CD4-positive, alpha-beta T cell treated with Interleukin-12 subunit alpha and Interleukin-12 subunit beta, for 1 hour (primary cell): ENCODE data around the gene CACNB3.
"Not testable (repeated sequence)": the region's sequence is repeated elsewhere in the genome, so short reads cannot be mapped to it uniquely, and the experiment has no call there.

Source experiments
- DNase-seq: peaks from one replicate; pipeline ENCODE4 v3.0.0-alpha.2; 2020

CACNB3 gene

DNA sequence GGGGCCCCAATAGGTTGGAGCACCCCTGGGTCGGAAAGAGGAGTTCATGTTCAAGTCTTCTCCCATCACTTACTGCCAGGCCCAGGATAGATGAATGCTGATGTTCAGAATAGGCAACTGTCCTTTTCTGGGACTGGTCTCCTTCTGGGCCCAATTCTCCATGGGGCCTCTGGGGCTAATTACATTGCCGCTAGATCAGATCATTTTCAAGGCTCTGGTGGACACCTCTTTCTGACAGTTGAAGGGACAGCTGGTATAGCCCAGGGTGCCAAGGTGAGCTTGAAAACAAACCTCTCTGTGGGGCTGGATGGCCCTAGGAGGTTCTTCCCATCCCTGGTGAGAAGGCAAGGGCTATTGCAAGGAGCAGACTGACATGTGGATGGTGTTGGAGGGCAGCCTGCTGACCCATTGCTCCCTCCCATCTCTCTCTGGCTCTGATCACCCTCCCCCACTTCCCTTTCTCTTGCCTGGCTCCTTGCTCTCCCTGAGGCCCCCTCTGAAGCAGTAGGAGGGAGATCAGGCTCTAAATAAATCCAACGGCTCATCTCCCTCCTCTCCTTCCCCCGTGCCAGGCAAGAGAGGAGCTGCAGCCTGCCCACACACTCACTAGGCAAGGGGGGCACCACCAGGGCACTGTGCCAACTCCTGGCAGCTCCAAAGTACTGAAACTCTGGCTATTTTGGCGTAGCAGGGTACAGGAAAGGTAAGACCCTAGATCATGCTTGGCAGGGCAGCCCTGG lies 1.9 kb downstream of the CACNB3 start:
- no peak for DNase-seq

DNA sequence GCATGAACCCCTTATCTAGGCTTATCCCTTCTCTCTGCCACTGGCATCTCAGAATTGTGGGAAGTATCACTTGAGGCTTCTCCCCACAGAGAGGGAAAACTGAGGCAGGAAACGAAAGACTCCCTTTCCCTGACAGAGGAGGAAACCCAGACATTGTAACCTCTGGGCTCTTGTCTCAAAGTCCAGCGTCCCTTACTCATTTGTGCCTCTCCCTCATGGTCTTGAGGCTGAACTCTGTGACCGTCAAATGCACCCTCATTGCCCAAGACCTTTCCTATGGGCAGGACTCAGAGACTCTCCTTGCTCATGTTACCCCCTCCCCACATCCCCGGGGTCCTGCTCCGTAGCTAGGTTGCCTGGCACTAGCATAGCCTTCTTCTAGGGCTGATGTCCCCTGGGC lies 3.8 kb downstream of the CACNB3 start:
- DNase-seq, result no peak

DNA sequence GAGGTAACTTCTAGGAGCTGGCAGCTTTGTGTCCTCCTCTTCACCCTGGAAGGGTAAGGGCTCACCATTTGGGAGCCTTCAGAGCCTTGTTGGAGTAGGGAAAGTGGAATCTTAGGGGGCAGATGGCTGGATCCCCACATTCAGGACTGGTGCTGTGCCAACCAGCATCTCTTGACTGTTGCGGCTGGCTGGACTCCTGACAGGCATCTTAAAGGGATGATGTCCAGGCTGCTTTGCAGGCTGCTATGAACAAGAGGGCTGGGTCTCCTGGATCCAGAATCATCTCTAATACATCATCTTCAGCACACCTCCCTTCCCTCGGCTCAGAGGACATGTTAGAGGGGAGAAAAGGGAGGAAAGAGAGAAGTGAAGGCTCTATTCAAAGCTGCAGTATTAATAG lies 4.4 kb downstream of the CACNB3 start:
- no peak for DNase-seq

DNA sequence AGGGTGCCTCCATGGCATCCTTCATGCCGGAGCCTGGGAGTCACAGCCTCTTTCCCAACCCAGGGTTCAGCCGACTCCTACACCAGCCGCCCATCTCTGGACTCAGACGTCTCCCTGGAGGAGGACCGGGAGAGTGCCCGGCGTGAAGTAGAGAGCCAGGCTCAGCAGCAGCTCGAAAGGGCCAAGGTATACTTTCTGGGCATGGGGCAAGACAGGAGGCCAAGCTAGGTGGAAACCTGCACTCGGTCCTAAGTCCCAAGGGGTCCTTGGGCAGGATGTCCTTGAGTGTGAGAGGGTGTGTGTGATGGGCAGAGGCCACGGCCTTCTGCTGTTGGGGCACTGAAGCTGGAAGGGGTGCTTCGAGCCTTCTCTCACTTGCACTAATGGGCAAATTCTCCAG lies 5.0 kb downstream of the CACNB3 start:
- DNase-seq, result no peak

DNA sequence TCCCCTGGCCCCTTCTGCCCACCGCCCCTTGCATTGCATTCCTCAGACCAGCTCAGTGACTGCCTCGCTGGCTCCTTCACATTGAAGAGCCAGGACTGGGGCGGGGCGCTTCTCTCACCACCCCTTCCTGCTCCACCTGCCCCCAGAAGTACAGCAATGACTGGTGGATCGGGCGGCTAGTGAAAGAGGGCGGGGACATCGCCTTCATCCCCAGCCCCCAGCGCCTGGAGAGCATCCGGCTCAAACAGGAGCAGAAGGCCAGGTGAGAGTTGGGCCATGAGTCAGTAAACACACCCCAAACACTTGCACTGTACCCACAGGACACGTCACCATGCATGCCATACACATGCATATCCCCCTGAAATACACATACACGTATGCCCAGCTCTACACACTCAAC lies 5.8 kb downstream of the CACNB3 start:
- DNase-seq, result peak; percentile 16

DNA sequence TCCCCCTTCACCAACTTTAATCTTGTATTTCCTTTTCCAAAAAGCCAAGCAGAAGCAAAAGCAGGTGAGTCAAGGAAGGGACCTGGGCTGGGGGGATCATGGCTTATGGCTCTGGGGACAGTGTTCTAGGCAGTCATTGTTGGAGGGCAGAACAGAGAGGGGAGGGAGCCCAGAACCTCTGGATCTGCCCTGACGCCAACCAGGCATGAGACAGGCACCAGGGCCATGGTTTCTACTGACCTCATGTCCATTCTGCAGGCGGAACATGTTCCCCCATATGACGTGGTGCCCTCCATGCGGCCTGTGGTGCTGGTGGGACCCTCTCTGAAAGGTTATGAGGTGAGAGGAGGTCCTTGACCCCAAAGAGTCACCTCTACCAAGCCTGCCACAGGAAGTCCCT lies 6.6 kb downstream of the CACNB3 start:
- no peak for DNase-seq

DNA sequence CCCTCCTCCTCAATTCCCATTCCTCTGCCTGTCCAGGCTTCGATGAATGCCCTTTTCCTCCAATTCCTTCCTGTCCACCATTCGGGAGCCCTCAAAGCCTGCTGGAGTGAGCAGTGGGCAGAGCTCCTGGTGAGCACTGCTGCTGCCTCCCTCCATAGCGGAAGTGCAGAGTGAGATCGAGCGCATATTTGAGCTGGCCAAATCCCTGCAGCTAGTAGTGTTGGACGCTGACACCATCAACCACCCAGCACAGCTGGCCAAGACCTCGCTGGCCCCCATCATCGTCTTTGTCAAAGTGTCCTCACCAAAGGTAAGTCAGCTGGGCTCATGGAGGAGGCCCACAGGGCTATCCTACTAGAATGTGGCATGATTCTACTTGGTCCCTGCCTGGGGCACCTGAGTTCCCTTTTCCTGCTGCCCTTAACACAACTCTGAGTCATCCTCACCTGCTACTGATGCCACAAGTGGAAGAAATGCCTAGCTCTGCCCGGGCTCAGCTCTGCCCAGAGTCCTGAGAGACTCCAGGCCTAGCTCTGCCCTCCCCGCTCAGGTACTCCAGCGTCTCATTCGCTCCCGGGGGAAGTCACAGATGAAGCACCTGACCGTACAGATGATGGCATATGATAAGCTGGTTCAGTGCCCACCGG lies 8.0 kb downstream of the CACNB3 start:
- no peak for DNase-seq

DNA sequence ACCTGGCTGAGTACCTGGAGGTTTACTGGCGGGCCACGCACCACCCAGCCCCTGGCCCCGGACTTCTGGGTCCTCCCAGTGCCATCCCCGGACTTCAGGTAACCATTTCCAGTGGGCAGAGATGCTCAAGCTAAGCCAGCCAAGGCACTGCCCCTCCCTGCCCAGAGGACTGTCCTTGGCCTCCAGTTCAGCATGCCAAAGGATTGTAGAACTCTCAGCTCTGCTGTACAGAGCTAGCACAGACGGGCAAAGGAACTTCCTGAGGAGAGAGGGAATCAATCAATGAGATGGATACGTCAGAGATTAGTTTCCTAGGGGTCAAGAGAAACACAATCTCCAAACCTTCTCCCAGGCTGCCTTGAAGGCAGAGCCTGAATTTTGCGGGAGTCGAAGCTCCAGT lies 8.7 kb downstream of the CACNB3 start:
- no peak for DNase-seq

DNA sequence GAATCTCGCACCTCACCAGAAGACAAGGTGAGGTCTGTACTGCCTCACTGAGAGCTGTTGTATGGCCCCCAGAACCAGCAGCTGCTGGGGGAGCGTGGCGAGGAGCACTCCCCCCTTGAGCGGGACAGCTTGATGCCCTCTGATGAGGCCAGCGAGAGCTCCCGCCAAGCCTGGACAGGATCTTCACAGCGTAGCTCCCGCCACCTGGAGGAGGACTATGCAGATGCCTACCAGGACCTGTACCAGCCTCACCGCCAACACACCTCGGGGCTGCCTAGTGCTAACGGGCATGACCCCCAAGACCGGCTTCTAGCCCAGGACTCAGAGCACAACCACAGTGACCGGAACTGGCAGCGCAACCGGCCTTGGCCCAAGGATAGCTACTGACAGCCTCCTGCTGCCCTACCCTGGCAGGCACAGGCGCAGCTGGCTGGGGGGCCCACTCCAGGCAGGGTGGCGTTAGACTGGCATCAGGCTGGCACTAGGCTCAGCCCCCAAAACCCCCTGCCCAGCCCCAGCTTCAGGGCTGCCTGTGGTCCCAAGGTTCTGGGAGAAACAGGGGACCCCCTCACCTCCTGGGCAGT lies 9.3 kb downstream of the CACNB3 start:
- no peak for DNase-seq

DNA sequence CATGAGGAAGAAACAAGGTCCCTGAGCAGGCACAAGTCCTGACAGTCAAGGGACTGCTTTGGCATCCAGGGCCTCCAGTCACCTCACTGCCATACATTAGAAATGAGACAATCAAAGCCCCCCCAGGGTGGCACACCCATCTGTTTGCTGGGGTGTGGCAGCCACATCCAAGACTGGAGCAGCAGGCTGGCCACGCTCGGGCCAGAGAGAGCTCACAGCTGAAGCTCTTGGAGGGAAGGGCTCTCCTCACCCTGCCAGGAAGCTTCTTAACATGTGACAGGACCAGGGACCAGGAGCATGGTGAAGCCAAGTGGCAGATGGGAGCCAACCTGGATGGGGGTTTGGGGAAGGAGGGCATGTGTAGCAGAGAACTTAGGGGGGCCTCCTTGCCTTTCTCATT lies 10.0 kb downstream of the CACNB3 start:
- no peak for DNase-seq

DNA sequence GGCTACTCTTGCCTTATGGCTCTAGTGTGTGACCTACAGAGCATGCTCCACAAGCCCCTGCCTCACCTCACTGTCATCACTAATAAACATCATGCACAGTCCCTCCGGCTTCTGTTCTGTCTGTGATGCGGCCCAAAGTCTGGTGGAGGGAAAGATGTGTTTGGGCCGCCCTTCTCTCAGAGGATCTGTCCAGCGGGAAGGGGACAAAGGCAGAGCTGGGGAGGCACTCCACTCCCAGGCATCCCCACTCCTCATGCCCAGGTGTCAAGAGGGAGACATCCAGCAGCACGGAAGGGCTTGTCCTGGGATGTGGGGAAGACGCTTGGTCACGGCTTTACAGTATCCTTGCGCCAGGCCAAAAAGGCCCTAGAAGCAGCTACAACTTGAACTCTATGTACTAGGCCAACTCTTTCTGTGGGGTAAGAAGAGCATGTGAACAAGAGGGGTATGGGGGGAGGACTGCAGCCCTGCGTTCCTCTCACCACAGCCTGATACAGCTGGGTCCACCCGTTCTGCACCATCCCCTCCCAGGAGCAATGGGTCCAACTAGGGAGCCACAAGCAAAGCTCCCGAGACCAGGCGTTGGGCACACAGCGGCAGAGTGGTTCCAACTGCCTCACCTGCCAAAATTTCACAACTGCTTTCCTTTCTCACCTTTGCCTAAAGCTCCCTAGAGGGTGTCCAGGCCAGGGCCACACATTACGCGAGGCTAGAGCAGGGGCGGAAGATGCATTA lies 10.7 kb downstream of the CACNB3 start:
- DNase-seq, result no peak

DNA sequence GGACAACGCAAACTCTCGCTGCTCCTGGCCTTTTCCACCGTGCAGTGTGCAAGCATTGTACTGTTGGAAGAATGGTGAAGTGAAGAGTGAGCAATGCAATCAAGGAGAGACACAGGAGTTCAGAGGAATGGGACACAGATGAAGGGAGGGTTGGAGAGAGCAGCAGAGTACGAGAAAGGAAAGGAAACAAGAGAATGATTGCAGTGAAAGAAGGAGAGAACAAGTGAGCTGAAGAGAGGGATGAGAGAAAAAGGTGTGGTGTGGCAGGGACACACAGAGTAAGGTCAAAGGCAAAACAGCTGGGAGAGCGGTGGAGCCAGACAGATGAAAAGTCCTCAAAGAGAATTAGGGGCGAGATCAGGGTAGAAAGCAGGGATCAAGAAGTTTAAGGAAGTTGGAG lies 13.0 kb downstream of the CACNB3 start:
- no peak for DNase-seq

DNA sequence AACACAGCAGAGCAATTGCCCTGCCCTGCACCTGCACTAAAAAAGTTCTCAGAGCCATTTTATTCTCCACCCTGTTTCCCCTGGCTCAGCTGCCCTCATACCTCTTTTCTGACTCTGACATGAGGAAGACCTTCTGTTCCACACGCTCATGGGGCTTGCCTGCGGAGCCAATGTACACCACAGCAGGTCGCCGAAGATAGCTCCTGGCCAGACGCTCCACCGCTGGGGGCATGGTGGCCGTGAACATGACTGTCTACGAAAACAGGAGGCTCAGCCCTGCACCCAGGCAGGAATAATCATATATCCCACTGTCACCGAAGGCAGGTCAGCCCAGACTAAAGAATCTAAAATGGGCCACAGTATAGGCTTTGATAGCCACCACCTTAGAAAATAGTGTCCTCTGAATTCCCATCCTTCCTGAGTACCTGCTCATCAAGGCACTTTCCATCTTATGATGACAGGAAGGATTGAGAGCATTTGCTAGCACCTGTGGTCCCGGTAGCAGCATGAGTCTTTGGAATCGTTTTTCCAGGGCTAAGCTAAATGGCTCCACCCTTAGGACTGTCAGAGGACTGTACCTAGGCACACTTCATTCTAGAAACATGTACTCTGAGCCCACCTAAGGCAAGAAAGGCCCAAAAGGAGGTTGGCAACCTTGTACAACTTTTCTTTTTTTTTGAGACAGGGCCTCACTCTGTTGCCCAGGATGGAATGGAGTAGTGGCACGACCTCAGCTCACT lies 14.2 kb downstream of the CACNB3 start:
- no peak for DNase-seq

DNA sequence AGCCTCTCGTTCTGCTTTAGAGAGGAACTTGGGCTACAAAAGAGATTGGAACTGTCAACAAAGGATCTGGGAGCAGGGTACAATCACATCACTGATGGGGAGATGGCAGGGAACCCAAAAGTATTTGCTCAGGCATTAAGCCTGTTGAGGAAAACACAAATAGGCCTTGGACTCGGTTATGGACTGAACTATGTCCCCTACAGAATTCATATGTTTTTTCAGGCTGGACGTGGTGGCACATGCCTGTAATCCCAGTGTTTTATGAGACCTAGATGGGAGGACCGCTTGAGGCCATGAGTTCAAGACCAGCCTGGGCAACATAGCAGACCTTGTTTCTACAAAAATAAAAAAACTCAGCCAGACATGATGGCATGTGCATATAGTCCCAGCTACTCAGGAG lies 19.8 kb downstream of the CACNB3 start:
- DNase-seq, result no peak

DNA sequence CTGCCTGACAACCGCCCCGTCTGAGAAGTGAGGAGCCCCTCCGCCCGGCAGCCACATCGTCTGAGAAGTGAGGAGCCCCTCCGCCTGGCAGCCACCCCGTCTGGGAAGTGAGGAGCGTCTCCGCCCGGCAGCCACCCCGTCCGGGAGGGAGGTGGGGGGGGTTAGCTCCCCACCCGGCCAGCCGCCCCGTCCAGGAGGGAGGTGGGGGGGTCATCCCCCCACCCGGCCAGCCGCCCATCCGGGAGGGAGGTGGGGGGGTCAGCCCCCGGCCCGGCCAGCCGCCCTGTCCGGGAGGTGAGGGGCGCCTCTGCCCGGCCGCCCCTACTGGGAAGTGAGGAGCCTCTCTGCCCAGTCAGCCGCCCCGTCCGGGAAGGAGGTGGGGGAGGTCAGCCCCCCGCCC lies 23.7 kb downstream of the CACNB3 start:
- not testable (repeated sequence) for DNase-seq

DNA sequence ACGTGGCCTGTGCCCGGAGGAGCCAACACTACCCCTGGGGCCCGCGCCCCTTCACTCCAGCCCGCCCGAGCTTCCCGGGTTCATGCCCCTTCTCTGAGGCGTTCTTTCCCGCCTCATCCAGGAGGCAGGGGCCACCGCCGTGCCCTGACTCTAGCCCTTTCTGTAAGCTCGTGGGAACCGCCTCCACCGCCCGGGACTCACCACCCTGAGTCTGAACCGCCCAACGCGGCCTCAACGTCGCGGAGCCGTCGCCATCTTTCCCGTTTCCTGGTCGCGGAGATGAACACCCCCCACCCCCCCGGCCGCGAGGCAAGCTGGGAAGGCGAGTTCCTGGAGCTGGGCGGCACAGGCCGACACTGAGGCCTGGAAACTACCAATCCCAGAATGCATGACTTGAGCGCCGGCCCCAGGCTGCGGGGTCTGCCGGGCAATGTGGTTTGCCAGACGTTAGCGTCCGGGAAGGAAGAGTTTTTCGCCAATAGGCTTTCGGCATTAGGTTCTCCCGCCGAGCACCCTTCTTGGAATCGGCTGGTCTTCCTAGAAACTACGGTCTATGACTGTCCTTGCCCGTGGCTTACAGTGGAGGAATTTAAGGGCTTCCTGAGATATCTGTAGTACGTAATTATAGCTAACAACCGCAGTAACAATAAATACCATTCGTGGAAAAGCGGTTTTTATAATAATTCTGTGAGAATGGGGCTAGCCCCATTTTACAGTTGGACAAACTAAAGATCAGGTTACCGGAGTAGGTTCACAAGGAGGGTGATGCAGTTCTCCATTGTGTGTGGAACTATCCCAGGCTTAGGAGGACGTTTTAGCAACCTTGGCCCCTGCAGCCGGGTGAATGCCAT lies 33.8 kb downstream of the CACNB3 start, which contains the start of gene DDX23:
DDX23 (minus strand) TSS at position 281 of the 851 bp plus-strand sequence. CDS start 6,381 bp downstream, outside the sequence.
- DNase-seq, result peak; percentile 94

DNA sequence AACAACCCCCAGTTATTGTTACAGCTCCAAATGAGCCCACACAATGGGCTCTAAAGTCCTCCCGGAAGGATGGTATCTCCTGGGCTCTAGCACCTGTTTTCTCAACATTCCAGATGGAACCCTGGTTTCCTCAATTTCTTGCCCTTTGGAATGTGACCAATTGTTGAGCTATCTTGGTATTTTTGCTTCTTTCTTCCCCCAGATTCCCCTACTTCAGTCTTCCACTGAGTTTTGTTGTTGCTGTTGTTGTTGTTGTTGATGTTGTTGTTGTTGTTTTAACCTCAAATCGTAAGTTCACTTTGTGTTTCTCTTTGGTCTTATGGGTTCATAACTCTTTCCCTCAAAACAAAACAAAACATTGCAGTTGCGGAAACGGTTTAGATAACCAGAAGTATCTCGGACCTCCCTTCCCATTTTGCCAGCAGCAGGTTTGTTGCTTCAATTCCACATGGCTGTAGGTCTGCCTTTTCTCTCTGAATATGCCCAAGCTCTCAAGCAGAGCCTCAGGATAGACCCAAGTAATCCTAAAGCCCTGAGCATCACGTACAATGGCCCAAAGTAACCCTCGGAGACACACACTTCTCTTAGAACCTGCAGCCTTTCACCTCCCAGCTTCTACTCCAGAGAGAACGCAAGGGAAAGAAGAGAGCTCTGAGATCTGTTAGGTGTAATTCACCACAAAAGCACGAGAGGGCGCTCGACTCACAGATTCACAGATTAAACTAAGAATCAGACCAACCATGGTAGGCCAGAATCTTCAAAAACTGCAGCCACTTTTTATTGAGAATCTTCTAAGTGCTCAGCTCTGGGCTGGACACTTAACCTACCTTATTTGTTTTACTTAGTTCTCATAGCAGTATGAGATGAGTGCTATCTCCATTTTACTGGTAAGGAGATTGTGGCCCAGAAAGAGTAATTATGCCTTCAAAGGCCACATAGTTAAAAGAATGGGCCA lies 34.7 kb downstream of the CACNB3 start:
- peak; percentile 92 for DNase-seq

DNA sequence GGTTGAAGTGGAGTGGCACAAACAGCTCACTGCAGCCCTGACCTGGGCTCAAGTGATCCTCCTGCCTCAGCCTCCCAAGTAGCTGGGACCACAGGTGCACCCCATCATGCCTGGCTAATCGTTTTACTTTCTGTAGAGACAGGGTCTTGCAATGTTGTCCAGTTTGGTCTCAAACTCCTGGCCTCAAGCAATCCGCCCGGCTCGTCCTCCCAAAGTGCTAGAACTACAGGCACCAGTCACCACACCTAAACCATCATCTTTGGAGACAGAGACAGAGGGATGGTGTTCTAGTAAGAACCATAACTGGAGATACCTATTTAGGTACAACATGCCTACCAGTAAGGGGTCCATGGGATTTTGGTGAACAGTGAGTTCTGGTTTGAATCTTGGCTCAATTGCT lies 36.2 kb downstream of the CACNB3 start:
- no peak for DNase-seq

DNA sequence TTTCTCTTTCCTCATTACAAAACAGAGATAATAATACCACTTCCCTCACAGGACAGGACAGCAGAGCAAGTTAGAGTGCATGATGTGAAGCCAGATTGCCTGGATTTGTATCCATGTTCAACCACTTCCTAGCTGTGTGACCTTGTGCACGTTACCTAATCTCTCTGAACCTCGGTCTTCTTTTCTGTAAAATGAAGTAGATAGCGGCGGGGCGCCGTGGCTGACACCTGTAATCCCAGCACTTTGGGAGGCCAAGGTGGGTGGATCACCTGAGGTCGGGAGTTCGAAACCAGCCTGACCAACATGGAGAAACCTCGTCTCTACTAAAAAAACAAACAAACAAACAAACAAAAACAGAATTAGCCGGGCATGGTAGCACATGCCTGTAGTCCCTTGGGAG lies 36.6 kb downstream of the CACNB3 start:
- DNase-seq, result not testable (repeated sequence)

DNA sequence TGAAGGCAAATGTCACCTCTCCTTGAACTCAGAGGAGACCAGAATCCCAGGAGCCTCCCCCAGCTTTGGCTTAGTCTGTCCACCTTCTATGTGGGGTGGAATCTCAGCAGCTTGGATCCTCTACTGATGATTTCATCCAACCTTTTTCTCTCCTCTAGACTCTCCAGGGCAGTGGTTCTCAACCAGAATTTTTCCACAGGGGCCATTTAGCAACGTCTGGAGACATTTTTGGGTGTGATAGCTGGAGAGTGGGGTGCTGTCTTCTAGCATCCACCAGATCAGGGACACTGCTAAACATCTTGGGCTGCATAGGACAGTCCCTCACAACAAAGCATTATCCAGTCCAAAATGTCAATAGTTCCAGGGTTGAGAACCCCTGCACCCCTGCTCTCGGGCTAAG lies 38.1 kb downstream of the CACNB3 start:
- DNase-seq, result no peak
